Activated naive CD8-positive, alpha-beta T cell treated with anti-CD3 and anti-CD28 coated beads, Interleukin-2, amount 50 U/mL, for 16 hours (primary cell): ENCODE measurements around the gene SLC22A3.
"Not testable (repeated sequence)": the region's sequence is repeated elsewhere in the genome, so short reads cannot be mapped to it uniquely, and the experiment has no call there.

Experiments
- DNase-seq: peaks from one replicate; pipeline ENCODE4 v3.0.0-alpha.2; 2020; ENCODE audit warnings: low read depth, low spot score

Gene SLC22A3

GRCh38 chr6:160445130-160445529, 97.0 kb downstream of the SLC22A3 start:
- no peak for DNase-seq

- no peak for DNase-seq
These were observed 99.2 kb downstream of the SLC22A3 start for GRCh38 chr6:160447350-160447749.

GRCh38 chr6:160449787-160450186, 101.6 kb downstream of the SLC22A3 start:
- not testable (repeated sequence) for DNase-seq

- DNase-seq: no peak
These were observed 102.7 kb downstream of the SLC22A3 start for GRCh38 chr6:160450849-160451248.

- no peak for DNase-seq
These were observed 106.1 kb downstream of the SLC22A3 start for GRCh38 chr6:160454303-160454702.

GRCh38 chr6:160455081-160455480, 106.9 kb downstream of the SLC22A3 start:
- no peak for DNase-seq

GRCh38 chr6:160455541-160456213, 107.5 kb downstream of the SLC22A3 start:
- peak; percentile 39 for DNase-seq

GRCh38 chr6:160456214-160456546, 108.0 kb downstream of the SLC22A3 start:
- DNase-seq: no peak

- no peak for DNase-seq
These were observed 109.6 kb downstream of the SLC22A3 start for GRCh38 chr6:160457823-160458222.

- DNase-seq: no peak
These were observed 113.5 kb downstream of the SLC22A3 start for GRCh38 chr6:160461641-160462040.

GRCh38 chr6:160462116-160462515, 113.9 kb downstream of the SLC22A3 start:
- no peak for DNase-seq

GRCh38 chr6:160462551-160463109, 114.5 kb downstream of the SLC22A3 start:
- no peak for DNase-seq

GRCh38 chr6:160464744-160465143, 116.6 kb downstream of the SLC22A3 start:
- no peak for DNase-seq

- DNase-seq: not testable (repeated sequence)
These were observed 119.2 kb downstream of the SLC22A3 start for GRCh38 chr6:160467261-160467871.

- no peak for DNase-seq
These were observed 121.0 kb downstream of the SLC22A3 start for GRCh38 chr6:160469153-160469552.

- DNase-seq: not testable (repeated sequence)
These were observed 127.9 kb downstream of the SLC22A3 start for GRCh38 chr6:160476056-160476455.

- DNase-seq: not testable (repeated sequence)
These were observed 128.9 kb downstream of the SLC22A3 start for GRCh38 chr6:160477072-160477471.

- DNase-seq: no peak
These were observed 129.7 kb downstream of the SLC22A3 start for GRCh38 chr6:160477901-160478300.

GRCh38 chr6:160487116-160487515, 138.9 kb downstream of the SLC22A3 start:
- no peak for DNase-seq

GRCh38 chr6:160489091-160489490, 140.9 kb downstream of the SLC22A3 start:
- no peak for DNase-seq

GRCh38 chr6:160494576-160494975, 146.4 kb downstream of the SLC22A3 start:
- DNase-seq: no peak

GRCh38 chr6:160500639-160501038, 152.5 kb downstream of the SLC22A3 start:
- DNase-seq: no peak
